Occipital lobe (tissue), 2 donors: ENCODE measurements around the gene NUP210. TPM values are rescaled to one million over a fixed set of nuclear protein-coding genes. Genes with fewer than 3 reads are reported as not detected.
A peak's percentile ranks its signal among the peaks of the same experiment; 100 is the strongest.

Experiments used
- DNase-seq: peaks from one replicate; lab custom pipeline; 2025; lab: John Stamatoyannopoulos, UW
- total RNA-seq: library from RNA; depleted of rRNA; stranded (reverse); fragments of >200 nt; gene quantifications from one replicate; pipeline ENCODE4 v1.2.3, GENCODE V29; 2014

The NUP210 gene
- total RNA-seq, 1 donor from 2014 or later: 7.5 TPM

DNA sequence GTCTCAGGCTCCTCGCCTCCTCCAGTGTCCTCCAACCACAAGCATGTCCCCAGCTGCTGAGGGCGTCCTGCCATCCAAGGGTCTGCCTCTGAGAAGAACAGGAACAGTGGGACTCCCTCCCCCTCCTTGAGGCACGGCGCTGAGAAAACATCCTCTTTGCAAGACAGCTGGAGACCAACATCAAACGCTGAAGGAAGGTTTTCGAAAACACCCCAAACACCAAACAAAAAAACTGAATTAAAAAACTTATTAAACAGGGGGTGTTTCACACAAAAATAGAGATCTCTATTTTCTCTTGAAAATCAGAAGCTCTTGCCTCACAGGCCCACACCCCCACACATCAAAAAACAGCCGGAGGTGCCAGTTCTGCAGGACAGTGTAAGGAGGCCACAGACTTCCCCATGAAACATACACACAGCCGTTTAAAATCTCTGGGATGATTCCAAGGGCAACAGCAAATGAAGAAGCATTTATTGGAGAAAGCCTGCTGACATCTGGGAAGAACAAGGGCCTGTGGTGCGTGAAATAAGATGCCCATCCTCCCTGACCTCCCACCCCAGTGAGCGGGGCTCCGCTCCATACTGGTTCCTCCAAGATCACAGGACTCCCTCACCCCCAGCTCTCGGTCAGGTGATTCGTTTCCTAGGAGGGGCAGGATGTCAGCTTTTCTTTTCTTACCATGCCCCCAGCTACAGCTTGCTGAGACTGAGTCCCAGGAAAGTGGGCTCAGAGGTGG is 71.3 kb downstream of the NUP210 start:
- peak; percentile 26 for DNase-seq

DNA sequence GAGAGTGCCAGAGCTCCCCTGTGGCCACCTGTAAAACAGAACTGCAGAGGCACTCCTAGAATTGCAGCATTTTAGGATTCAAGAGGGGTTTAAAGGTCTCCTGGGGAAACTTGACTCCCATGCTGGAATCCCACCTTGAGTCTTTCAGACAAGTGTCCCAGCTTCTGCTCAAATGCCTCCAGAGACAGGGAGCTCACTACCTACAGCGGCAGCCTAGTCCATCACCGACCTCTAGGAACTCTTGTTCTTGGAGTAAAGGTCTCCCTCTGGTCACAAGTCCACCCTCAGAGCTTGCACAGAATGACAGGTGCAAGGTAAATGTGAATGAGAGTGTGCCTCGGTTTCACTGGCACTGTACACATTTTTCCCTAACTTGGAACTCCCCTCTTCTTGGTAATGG is 72.0 kb downstream of the NUP210 start:
- no peak for DNase-seq

DNA sequence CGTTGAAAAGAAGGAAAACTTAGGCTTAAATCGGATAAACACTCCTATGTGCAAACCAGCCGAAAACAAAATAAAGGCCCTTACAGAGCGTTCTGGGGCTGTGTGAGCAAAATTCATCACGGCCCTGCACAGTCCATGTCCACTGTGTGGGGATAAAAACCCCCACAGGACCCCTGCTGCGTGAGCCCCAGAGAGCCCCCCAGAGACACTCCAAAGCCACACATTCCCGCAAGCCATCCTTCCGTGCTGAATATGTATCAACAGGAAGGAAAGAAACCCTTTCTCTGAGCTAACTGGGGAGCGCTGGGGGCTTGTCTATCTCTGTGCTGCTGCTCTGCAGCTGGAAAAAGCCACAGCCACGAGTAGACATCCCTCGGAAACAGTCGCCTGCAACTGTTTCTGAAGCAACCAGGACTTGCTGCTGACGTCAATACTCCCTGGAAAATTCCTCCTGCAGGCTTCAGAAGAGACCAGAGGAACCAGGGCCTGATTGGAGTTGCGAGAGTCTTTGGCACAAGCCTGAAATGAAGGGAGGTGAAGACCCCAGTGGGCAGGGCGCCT is 72.7 kb downstream of the NUP210 start:
- DNase-seq: peak; percentile 63

DNA sequence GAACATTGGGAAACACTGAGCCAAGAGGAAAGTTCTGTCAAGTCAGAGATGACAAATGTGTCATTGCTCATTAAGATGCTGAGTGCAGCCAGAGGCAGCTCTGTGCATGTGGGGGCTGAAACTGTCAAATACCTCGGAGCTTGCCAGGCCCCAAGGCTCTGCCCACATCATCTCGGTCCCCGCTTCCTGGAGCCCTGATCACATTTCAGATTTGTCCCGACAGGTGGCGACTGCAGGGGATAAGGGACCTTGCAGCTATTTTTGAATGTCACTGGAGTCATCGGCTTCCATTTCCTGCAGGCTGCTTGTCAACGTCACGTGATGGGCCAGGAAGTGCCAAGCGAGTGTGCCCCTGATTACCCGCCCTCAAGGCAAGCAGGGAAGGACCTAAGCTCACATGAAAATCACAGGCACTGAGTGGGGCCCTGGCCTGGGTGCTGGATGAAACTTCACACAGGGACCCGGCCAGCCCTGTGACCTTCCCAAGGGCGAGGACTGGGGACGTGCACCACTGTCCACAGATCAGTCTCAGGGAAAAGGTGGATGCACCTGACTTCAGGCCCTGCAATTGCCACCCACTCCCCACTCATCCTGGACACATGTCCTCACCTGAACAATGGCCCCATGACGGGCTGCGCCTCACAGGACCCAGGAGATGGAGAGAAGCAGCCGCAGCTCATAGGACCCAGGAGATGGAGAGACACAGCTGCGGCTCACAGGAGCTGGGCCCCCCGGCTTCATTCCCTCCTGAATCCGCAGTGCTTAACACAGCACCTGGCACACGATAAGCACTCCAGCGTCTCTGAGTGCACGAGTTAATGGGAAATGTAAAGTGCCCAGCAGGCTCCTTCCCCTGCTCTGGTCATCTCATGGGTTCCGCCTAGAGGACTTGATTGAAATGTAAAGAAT is 73.4 kb downstream of the NUP210 start:
- peak; percentile 62 for DNase-seq

DNA sequence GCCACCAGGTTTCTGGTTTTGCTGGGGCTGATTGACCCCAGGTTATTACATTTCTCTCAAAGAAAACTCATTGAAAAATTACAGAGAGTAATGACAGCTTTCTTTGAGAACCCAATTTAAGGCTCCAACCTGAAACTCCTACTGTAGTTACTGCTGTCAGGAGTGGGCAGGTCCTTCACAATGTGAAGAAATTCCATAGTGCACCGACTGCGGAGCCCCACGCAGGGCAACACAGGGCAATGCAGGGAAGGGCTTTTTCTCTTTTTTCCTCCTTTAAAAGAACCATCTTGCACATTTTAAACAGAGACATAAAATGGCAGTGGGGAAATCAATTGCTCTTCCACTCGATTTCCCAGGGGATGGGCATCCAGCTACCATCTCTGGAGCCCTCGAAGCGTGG is 74.3 kb downstream of the NUP210 start:
- no peak for DNase-seq

DNA sequence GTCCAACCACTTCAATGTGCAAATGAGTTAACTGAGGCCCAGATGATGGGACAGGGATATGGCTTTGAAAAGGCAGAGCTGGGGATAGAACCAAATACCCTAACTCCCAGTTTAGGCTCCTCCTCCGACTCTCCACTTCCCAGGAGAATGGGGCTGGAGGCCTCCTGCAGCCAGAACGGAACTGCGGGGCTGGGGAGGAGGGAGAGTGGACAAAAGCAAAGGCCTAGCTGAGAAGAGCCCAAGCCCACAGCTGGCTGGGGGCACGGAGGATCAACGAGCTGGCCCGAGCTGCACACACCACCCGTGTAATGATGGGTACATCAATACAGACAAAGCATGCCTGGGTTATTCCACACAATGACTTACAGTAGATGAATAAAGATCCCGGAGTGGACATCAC is 74.8 kb downstream of the NUP210 start:
- no peak for DNase-seq

DNA sequence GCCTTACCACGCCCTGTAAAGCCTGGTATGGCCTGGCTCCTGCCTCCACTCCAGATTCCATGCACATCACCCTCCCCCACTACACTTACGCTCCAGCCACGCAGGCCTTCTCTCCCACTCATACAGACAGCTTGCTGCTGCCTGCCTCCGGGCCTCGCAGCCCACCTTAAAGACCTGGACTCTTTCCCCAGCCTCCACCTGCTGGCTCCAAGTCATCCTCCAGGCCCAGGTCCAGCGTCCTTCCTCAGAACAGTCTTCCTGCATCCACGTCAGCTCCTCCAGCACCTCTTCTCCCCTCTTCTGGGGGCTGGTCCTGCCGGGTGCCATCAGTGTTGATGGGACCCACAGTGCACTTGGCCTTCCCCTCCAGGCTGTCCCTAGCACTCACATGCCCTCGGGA is 75.5 kb downstream of the NUP210 start:
- DNase-seq: no peak

DNA sequence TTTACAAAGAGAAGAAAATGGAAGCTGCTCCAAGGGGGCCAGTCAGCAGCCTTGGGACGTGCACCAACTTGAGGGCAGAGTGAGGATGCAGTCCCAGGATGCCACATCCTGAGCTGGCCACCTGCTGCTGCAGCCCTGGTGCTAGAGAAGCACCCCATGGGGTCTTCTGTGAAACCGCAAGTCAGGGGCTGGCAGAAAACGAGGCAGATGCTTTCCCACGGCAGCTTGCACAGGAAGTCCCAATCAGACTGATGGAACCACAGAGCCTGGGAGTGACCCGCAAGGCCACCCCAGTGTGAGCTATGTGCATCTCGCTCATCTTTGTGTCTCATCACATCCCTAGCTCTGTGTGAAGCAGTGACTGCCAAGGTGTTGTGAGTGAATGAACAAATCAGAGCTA is 76.5 kb downstream of the NUP210 start:
- no peak for DNase-seq

DNA sequence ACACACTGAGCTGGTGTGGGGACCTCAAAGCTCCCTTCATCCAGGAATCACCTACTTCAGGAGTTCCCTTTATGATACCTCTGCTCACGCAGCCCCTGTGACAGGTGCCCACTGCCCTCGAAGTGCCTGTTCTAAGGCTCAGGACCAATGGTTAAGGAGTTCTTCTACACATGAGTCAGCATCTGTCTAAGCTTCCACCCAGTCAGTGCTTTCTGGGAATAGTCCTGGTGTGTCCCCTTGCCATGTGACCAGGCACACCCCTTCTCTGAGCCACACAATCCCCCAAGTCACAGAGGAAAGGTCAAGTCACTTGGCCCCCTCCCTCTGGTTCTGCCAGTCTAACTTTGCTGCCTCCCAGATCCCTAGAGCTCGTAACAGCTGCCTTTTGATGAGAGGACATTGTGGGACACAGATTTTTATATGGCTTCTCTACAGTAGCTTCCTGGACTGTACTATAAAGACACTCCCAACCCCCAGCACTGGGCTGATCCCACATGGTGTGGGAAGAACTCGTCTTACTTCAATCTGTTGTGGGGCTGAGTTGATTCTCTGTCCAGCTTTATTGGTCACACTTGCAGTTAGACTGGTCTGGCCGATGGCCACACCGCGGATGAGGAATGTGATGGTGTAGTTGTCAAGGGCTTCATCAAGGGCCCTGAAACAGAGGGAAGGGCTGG is 78.8 kb downstream of the NUP210 start:
- DNase-seq: no peak

DNA sequence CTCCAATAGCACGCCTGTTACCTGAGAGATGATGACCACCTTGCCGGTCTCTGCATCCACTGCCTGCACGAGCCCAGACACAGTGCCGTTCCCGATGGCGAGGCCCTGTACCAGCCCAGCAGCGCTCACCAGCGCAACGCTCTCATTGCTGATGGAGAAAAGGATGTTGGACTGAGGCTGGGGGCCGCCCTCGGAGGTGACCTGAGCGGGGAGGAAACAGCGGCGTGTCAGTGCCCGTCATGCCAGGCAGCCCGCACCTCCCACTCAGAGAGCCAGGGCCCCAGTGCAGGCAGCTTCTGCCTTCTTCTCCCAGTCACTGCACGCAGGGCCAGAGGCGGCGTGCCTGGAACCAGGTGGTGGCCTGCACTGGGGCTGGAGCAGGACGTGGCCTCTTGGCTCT is 80.3 kb downstream of the NUP210 start:
- no peak for DNase-seq

DNA sequence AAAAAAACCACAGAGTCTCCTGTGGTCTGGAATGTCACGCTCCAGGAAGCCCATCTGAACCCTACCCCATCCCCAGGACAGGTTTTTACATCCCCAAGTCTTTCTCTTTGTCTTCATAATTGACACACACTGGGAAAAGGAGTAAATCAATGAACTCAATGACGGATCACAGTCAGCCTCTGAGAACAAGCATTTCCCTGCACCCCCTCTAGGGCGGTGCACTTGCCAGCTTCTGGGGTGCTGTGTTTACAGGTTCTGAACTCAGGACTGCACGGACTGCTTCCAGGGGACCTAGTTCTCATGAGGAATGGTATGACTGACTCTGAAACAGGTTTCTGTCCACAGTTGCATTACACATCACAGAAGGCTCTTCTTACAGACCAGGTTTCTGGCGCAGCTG is 81.1 kb downstream of the NUP210 start:
- DNase-seq: no peak

DNA sequence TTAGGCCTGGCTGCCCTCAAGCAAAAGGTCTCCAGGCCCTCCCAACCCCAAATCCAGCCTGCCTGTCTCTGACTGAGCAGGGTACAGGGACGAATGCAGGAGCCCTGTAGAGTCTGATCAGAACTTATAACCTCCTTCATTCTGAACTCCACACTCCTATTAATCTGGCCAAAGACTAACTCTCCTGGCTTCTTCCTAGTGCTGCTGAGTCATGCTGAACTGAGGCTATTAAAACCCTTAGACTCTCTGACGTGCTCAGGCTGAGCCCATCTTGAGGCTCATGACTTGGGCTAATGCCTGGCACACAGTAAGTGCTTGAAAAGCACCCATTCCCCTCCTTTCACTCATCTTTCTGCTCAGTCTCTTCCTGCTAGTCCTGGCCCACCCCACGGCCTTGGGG is 81.9 kb downstream of the NUP210 start:
- DNase-seq: no peak

DNA sequence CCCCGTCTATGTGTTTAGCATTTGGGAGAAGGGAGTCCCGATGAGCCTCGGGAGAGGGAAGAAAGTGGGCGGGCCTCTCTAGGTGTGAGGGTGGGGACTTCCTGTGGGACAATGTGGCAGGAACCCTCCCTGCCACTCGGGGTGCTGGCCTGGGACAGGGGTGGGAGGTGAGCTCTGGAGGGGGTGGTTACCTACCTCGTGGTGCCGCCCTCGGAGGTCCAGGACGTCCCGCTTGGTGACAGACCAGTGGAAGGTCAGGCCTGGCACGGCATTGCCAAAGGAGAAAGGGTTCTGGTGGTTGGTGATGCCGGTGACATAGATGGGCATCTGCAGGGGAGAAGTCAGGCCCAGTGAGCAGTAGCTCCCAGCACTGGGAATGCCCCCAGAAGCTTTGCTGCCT is 83.5 kb downstream of the NUP210 start:
- DNase-seq: no peak

DNA sequence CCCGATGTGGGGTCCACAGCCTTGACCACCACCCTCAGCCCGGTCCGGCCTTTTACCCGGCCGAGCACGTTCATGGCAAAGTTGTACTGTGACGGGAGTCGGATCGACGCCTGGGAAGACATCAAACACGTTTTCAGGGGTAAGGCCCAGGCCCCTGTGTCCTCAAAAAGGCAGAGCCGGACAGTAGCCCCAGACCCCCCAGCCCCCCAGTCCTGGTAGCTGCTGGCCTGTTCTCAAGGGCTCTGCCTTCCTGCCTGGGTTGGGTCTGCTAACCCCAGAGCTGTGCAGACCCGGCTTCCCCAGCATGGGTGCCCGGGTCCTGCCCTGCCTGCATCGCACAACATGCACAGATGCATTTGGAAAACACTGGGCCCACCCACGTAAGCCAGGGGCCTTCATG is 84.6 kb downstream of the NUP210 start:
- no peak for DNase-seq

DNA sequence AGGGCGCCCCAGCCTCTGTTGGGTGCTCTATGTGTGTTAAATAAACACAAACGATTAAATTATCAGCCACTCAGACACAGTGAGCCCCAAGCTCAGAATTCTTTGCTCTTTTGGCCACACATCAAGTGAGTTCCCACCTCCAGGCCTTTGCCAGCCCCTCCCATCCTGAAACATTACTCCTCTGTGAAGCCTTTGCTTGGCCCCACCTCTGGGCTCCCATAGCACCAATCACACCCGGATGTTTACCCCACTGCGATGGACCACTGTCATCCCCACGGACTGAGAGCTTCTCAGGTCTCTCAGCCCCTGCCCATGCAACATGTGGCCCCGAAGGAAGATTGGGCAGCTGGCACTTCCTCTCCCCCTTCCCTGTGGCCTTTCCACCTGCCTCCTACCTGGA is 85.1 kb downstream of the NUP210 start:
- DNase-seq: no peak

DNA sequence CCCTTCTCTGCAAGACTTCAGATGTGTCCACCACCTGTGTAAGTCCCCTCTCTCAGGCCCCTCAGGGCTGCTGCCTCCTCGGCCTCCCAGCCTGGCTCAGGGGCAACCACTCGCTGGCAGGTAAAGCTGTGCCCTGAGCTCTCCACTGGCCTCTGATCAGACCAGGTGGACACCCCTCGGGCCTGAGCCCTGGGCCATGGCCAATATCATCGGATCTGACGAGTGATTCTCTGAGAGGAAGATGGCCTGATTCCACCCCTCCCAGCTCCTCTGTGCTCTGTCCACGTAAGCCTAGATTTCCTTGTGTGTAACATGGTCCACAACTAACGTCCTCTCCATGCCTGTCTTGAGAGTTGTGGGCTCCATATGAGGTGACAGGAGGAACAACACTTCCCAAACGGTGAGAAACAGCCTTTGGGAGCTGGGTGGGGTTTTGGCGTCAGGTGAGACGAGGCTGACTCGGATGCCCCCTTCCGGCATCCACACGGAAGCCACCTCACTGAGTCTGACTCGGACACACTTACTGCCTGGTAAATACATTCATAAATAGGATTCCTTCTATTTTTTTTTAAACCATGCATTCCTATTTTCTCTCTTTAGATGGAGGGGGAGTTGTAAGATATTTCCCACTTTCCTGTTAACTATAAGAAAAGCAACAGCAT is 86.8 kb downstream of the NUP210 start:
- DNase-seq: no peak

DNA sequence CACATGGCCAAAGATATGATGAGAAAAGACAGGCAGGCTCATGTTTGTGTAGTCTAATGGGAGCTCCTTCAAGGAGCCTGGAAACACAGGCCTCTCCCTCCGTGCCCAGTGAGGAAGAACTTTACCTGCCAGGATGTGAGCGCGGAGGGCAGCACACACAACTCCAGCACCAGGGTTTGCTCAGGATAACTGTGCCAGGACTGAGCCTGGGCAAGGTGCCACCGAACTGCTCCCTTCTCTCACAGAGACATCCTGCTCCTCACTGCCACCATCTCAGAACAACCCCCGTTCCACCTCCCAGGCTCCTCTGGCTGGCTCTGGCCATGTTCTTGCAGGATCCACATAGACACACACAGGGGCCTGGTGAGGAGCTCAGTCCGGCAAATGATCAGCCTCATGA is 87.4 kb downstream of the NUP210 start:
- DNase-seq: no peak

DNA sequence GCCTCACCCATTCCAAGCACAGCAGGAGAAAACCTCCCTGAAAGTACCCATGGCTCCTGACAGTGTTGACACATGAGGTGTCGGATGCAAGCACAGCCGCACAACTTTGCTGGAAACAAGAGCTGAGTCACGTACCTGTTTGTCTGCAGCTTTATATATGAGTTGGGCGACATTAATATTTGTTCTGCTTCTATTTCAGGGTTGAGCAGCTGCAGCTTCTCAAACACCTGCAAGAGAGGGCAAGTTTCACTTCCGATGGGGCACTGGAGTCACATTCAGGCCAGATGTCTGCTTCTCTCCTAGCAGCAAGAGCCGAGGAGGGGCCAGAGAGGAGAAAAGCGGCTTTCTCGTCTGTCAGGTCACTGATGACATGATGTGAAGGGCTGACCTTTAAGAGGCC is 88.0 kb downstream of the NUP210 start:
- no peak for DNase-seq

DNA sequence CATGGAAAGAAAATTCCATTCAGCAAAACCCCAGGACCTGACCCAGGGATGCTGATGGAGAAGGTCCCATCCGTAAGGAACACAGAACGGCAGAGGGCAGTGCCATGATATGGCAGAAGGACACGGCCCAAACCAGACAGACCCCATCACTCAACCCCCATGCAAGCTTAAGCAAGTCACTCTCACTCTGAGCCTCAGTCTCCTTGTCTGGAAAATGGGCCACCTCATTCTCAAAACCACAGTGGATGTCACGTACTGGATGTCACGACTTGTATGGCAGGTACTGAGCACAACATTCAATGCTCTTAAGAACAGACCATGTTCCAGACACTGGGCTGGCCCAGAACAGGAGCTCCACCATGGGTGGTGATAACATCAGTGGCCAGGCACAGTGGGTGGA is 90.4 kb downstream of the NUP210 start:
- DNase-seq: no peak

DNA sequence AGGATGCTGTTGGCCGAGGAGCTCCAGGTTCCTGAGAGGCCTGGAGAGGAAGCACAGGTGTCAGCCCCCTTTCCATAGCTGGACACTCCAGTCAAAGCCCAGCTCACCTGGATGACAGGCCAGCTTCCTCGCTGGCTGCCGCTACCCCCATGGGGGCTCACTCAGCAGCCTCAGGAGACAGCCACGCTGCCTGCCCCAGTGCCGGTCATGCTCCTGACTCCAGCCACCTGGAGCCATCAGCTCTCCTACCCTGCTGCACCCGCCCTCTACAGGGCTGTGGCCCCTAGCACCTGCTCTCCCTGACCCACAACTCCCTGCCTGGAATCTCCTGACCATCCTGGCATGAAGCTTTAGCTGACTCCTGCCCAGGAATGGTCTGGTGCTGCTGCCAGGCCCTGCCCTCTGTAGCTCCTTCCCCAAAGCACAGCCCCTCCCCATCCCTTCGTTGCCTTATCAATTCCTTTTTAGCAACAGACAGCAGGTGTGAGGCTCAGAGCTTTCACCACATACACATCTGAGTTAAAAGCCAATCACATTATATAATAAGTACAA is 94.2 kb downstream of the NUP210 start:
- no peak for DNase-seq

DNA sequence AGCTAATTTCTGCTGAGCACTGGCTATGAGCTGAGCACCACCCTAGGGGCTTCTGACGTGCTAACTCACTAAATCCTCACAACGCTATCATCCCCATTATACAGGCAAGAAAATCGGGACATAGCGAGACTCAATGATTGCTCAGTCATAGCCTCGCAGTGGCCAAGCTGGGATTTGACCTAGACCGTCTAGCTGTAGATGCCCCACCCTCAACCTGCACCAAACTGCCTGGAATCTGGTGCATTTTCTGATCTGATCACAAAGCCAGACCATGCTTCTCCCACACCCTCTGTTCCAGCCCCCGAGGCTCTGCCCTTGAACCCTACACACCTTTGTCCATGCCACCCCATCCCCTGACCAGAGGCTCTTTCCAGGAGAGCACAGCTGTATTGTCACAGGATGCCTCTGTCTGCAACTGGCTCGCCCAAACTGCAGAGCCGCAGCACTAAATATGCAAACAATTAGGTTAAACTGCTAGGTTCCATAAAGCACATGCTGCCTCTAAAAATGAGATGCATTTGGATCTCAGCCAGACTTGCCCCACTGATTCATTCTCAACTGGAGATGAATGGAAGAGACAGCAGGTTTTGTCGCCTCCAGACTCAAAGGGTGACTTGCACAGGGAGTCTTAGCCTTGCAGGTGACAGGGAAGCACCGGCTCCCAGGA is 95.2 kb downstream of the NUP210 start:
- DNase-seq: no peak
